Type B pancreatic cell (in vitro differentiated cells): ENCODE measurements around the gene KCNK17. TPM values are rescaled to one million over a fixed set of nuclear protein-coding genes. Genes with fewer than 3 reads are reported as not detected.

ENCODE experiments used
- DNase-seq: peaks from one replicate; pipeline ENCODE4 v3.0.0; 2021; ENCODE audit warnings: mixed read lengths; ENCODE audit not compliant: unreplicated experiment; ENCODE audit errors: extremely low spot score
- H3K27ac Mint-ChIP-seq: 2 replicates; pipeline ENCODE4 v1.8.0; 2021; ENCODE audit warnings: mild to moderate bottlenecking, mixed read lengths
- H3K27me3 Mint-ChIP-seq: 2 replicates; pipeline ENCODE4 v1.8.0; 2021; ENCODE audit warnings: mixed read lengths
- H3K36me3 Mint-ChIP-seq: 2 replicates; pipeline ENCODE4 v1.8.0; 2021; ENCODE audit warnings: mixed read lengths
- H3K4me1 Mint-ChIP-seq: one replicate; pipeline ENCODE4 v1.8.0; 2021; ENCODE audit warnings: mixed read lengths; ENCODE audit not compliant: unreplicated experiment
- H3K4me3 Mint-ChIP-seq: 2 replicates; pipeline ENCODE4 v1.8.0; 2021; ENCODE audit warnings: mild to moderate bottlenecking, mixed read lengths
- H3K9me3 Mint-ChIP-seq: 2 replicates; pipeline ENCODE4 v1.8.0; 2021; ENCODE audit warnings: mixed read lengths
- CTCF ChIP-seq: fragments of 200-600 bp; sonication (generic); conservative IDR thresholded peaks from 2 replicates; pipeline ENCODE4 v1.5.0; 2021; ENCODE audit warnings: antibody characterized with exemption, mild to moderate bottlenecking
- total RNA-seq: library from RNA; stranded (reverse); gene quantifications from 2 replicates; pipeline ENCODE4 v1.2.1, GENCODE V29; 2021; ENCODE audit warnings: low replicate concordance

The KCNK17 gene
- total RNA-seq, 1 donor from 2014 or later = 9.9 TPM

- Mint-ChIP-seq H3K4me1 (peaks cover under 1% of the 10 kb centered on the region), H3K9me3 (no peaks in the 10 kb centered on the region), H3K4me3 (peak within 1 kb of the TSS; percentile 48), H3K27ac (peak within 1 kb of the TSS; percentile 21), H3K36me3 (no peaks in the 10 kb centered on the region), H3K27me3 (peaks cover 25% of the 10 kb centered on the region)
- TF ChIP-seq CTCF = no peak
- DNase-seq = no peak
Observed at GRCh38 chr6:39322306-39322850, 8.2 kb upstream of the KCNK17 start, which contains the start of gene KCNK16. Gene KCNK16, minus strand, starts transcription at chr6:39322702. Its CDS starts 162 bp downstream, at chr6:39322540.

GRCh38 chr6:39321761-39322160 is 7.5 kb upstream of the KCNK17 start:
- Mint-ChIP-seq H3K4me3 (peak overlapping the region; percentile 48), H3K27me3 (peaks cover 28% of the 10 kb centered on the region), H3K36me3 (no peaks in the 10 kb centered on the region), H3K9me3 (no peaks in the 10 kb centered on the region), H3K27ac (no peak overlapping the region), H3K4me1 (no peaks in the 10 kb centered on the region)
- TF ChIP-seq CTCF = no peak
- no peak for DNase-seq

GRCh38 chr6:39320363-39320984 is 6.3 kb upstream of the KCNK17 start:
- no peak overlapping the region for H3K27ac Mint-ChIP-seq
- no peaks in the 10 kb centered on the region for H3K9me3 Mint-ChIP-seq
- DNase-seq = no peak
- H3K36me3 Mint-ChIP-seq = no peaks in the 10 kb centered on the region
- H3K4me1 Mint-ChIP-seq = no peaks in the 10 kb centered on the region
- peaks cover 34% of the 10 kb centered on the region for H3K27me3 Mint-ChIP-seq
- H3K4me3 Mint-ChIP-seq = no peak overlapping the region
- TF ChIP-seq CTCF = no peak

GRCh38 chr6:39319621-39320362 is 5.6 kb upstream of the KCNK17 start:
- H3K4me1 Mint-ChIP-seq = no peaks in the 10 kb centered on the region
- H3K27me3 Mint-ChIP-seq = peaks cover 38% of the 10 kb centered on the region
- DNase-seq = no peak
- H3K9me3 Mint-ChIP-seq = no peaks in the 10 kb centered on the region
- H3K36me3 Mint-ChIP-seq = no peaks in the 10 kb centered on the region
- H3K4me3 Mint-ChIP-seq = no peak overlapping the region
- H3K27ac Mint-ChIP-seq = no peak overlapping the region
- TF ChIP-seq CTCF = no peak

GRCh38 chr6:39317256-39317655 is 3.0 kb upstream of the KCNK17 start:
- H3K27me3 Mint-ChIP-seq = peaks cover 62% of the 10 kb centered on the region
- no peak overlapping the region for H3K27ac Mint-ChIP-seq
- DNase-seq = no peak
- no peak for TF ChIP-seq CTCF
- no peak overlapping the region for H3K4me3 Mint-ChIP-seq
- no peaks in the 10 kb centered on the region for H3K4me1 Mint-ChIP-seq
- H3K9me3 Mint-ChIP-seq = no peaks in the 10 kb centered on the region
- H3K36me3 Mint-ChIP-seq = no peaks in the 10 kb centered on the region
